HG02981 (cell line): ENCODE data around the gene SKAP1.
"Not testable (repeated sequence)": the region's sequence is repeated elsewhere in the genome, so short reads cannot be mapped to it uniquely, and the experiment has no call there.

Experiments
- ATAC-seq: cut with Tn5 transposase; IDR thresholded peaks from one replicate; pipeline ENCODE4 v1.9.1; 2021; ENCODE audit warnings: mild to moderate bottlenecking, moderate library complexity; ENCODE audit not compliant: unreplicated experiment

SKAP1 gene

GRCh38 chr17:48293319-48294019 lies 136.5 kb downstream of the SKAP1 start:
- ATAC-seq, result no peak

- ATAC-seq, result no peak
Measured at GRCh38 chr17:48290378-48290777, 139.6 kb downstream of the SKAP1 start.

- ATAC-seq, result not testable (repeated sequence)
Measured at GRCh38 chr17:48286917-48287316, 143.1 kb downstream of the SKAP1 start.

- no peak for ATAC-seq
Measured at GRCh38 chr17:48285614-48286013, 144.4 kb downstream of the SKAP1 start.

- ATAC-seq, result no peak
Measured at GRCh38 chr17:48283907-48284306, 146.1 kb downstream of the SKAP1 start.

- ATAC-seq, result no peak
Measured at GRCh38 chr17:48283411-48283810, 146.6 kb downstream of the SKAP1 start.

- ATAC-seq, result no peak
Measured at GRCh38 chr17:48282303-48282702, 147.7 kb downstream of the SKAP1 start.

- no peak for ATAC-seq
Measured at GRCh38 chr17:48278760-48279491, 151.1 kb downstream of the SKAP1 start.

- no peak for ATAC-seq
Measured at GRCh38 chr17:48276776-48277175, 153.2 kb downstream of the SKAP1 start.

- no peak for ATAC-seq
Measured at GRCh38 chr17:48270899-48271298, 159.1 kb downstream of the SKAP1 start.

- ATAC-seq, result no peak
Measured at GRCh38 chr17:48269209-48269608, 160.8 kb downstream of the SKAP1 start.

- ATAC-seq, result no peak
Measured at GRCh38 chr17:48263731-48264035, 166.3 kb downstream of the SKAP1 start.

GRCh38 chr17:48262982-48263730 lies 166.9 kb downstream of the SKAP1 start:
- ATAC-seq, result no peak

- ATAC-seq, result no peak
Measured at GRCh38 chr17:48261297-48261880, 168.6 kb downstream of the SKAP1 start.

GRCh38 chr17:48259694-48260291 lies 170.2 kb downstream of the SKAP1 start:
- no peak for ATAC-seq

GRCh38 chr17:48258331-48258730 lies 171.7 kb downstream of the SKAP1 start:
- ATAC-seq, result no peak

- ATAC-seq, result no peak
Measured at GRCh38 chr17:48255759-48256158, 174.3 kb downstream of the SKAP1 start.

GRCh38 chr17:48254896-48255295 lies 175.1 kb downstream of the SKAP1 start:
- no peak for ATAC-seq

- no peak for ATAC-seq
Measured at GRCh38 chr17:48253975-48254374, 176.0 kb downstream of the SKAP1 start.

GRCh38 chr17:48251950-48252349 lies 178.1 kb downstream of the SKAP1 start:
- no peak for ATAC-seq

GRCh38 chr17:48250949-48251348 lies 179.1 kb downstream of the SKAP1 start:
- no peak for ATAC-seq
